ENCODE measurements around the gene ERI3. TPM values are rescaled to one million over a fixed set of nuclear protein-coding genes. Genes with fewer than 3 reads are reported as not detected.

The ERI3 gene
- total and polyA plus RNA-seq, 2 of the 13 experiments (the other 11 are each of a cell fraction or from before 2014, with no cell fraction given) = 35.6 to 35.9 TPM

DNA sequence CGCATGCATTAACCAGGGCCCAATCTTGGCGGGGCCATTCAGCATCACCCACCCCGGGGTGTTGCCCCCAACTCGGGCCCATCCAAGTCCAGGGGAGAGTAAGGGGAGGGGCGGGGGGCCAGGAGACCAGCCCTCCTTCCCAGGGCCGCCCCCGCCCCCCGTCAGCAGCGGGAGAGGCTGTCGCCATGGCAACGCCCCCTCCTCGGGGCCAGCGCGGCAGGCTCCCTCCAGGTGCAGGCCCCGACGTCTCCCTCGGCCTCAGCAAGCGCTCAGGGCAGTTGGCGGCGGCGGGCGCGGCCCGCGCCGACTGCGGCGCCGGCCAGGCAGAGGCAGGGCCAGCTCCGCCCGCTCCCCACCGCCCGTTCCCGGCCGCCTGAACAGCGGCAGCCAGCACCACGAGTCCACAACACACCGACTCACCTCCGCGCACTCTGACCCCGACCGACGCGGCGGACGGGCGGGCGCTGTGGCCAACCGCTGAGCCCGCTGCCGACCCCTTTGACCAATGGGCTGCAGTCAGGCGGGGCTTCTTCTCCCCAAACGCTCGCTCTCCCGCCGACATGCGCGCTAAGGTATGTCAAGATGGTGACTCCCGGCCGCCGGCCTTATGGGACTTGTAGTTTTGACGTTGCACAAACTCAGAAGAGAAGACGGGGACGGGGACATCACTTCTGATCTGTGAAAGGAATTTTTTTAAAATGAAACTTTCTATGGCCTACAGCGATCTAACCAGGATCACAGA is at the start of gene ERI3 (continued):
- TF ChIP-seq GTF3A (CRISPR knock-in tag; conservative IDR thresholded peaks at IDR 0.05) (0 out of 2 replicates have a peak, but pooled peaks have one; percentile 68), ZSCAN31 (CRISPR knock-in tag; IDR thresholded peaks at IDR 0.05; ENCODE audit: low read depth) (peak; percentile 82; the same call in 1 of the 2 replicates), ZFP36 (IDR thresholded peaks at IDR 0.05; ENCODE audit: borderline replicate concordance, low read depth, low read length, partially characterized antibody) (no peak), ZNF24 (IDR thresholded peaks at IDR 0.05) (no peak), SAP130 (CRISPR knock-in tag; IDR thresholded peaks at IDR 0.05; ENCODE audit: low read depth) (peak; percentile 90), CBX2 (IDR thresholded peaks at IDR 0.05; ENCODE audit: low read depth, low read length) (no peak), CBX2 (CRISPR knock-in tag; IDR thresholded peaks at IDR 0.05; ENCODE audit: low read depth) (no peak), KMT2B (CRISPR knock-in tag; IDR thresholded peaks at IDR 0.05) (peak; percentile 66), PHF8 (CRISPR knock-in tag; IDR thresholded peaks at IDR 0.05) (peak; percentile 76), ZNF335 (CRISPR knock-in tag; IDR thresholded peaks at IDR 0.05) (no peak), ZNF768 (CRISPR knock-in tag; IDR thresholded peaks at IDR 0.05) (peak; percentile 61; the same call in 1 of the 2 replicates), ESRRA (CRISPR knock-in tag; IDR thresholded peaks at IDR 0.05; ENCODE audit: low read depth) (no peak), AGO2 (optimal IDR thresholded peaks at IDR 0.05; ENCODE audit: low read depth, low read length) (peak; percentile 68), ZSCAN20 (CRISPR knock-in tag; IDR thresholded peaks at IDR 0.05; ENCODE audit: borderline replicate concordance) (0 out of 2 replicates have a peak, but pooled peaks have one; percentile 7), RFX3 (CRISPR knock-in tag; IDR thresholded peaks at IDR 0.05) (peak; percentile 84), ZFP36L1 (CRISPR knock-in tag; IDR thresholded peaks at IDR 0.05) (0 out of 2 replicates have a peak, but pooled peaks have one; percentile 28)
- TF ChIP-seq, protein P1, sequence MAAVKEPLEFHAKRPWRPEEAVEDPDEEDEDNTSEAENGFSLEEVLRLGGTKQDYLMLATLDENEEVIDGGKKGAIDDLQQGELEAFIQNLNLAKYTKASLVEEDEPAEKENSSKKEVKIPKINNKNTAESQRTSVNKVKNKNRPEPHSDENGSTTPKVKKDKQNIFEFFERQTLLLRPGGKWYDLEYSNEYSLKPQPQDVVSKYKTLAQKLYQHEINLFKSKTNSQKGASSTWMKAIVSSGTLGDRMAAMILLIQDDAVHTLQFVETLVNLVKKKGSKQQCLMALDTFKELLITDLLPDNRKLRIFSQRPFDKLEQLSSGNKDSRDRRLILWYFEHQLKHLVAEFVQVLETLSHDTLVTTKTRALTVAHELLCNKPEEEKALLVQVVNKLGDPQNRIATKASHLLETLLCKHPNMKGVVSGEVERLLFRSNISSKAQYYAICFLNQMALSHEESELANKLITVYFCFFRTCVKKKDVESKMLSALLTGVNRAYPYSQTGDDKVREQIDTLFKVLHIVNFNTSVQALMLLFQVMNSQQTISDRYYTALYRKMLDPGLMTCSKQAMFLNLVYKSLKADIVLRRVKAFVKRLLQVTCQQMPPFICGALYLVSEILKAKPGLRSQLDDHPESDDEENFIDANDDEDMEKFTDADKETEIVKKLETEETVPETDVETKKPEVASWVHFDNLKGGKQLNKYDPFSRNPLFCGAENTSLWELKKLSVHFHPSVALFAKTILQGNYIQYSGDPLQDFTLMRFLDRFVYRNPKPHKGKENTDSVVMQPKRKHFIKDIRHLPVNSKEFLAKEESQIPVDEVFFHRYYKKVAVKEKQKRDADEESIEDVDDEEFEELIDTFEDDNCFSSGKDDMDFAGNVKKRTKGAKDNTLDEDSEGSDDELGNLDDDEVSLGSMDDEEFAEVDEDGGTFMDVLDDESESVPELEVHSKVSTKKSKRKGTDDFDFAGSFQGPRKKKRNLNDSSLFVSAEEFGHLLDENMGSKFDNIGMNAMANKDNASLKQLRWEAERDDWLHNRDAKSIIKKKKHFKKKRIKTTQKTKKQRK (IDR thresholded peaks at IDR 0.05; ENCODE audit: low read length) = no peak
- TF ChIP-seq, protein P2, sequence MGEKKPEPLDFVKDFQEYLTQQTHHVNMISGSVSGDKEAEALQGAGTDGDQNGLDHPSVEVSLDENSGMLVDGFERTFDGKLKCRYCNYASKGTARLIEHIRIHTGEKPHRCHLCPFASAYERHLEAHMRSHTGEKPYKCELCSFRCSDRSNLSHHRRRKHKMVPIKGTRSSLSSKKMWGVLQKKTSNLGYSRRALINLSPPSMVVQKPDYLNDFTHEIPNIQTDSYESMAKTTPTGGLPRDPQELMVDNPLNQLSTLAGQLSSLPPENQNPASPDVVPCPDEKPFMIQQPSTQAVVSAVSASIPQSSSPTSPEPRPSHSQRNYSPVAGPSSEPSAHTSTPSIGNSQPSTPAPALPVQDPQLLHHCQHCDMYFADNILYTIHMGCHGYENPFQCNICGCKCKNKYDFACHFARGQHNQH (CRISPR knock-in tag; IDR thresholded peaks at IDR 0.05) = 0 out of 2 replicates have a peak, but pooled peaks have one; percentile 24
- TF ChIP-seq, protein P3, sequence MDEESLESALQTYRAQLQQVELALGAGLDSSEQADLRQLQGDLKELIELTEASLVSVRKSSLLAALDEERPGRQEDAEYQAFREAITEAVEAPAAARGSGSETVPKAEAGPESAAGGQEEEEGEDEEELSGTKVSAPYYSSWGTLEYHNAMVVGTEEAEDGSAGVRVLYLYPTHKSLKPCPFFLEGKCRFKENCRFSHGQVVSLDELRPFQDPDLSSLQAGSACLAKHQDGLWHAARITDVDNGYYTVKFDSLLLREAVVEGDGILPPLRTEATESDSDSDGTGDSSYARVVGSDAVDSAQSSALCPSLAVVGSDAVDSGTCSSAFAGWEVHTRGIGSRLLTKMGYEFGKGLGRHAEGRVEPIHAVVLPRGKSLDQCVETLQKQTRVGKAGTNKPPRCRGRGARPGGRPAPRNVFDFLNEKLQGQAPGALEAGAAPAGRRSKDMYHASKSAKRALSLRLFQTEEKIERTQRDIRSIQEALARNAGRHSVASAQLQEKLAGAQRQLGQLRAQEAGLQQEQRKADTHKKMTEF (CRISPR knock-in tag; IDR thresholded peaks at IDR 0.05) = no peak
- TF ChIP-seq, protein P4, sequence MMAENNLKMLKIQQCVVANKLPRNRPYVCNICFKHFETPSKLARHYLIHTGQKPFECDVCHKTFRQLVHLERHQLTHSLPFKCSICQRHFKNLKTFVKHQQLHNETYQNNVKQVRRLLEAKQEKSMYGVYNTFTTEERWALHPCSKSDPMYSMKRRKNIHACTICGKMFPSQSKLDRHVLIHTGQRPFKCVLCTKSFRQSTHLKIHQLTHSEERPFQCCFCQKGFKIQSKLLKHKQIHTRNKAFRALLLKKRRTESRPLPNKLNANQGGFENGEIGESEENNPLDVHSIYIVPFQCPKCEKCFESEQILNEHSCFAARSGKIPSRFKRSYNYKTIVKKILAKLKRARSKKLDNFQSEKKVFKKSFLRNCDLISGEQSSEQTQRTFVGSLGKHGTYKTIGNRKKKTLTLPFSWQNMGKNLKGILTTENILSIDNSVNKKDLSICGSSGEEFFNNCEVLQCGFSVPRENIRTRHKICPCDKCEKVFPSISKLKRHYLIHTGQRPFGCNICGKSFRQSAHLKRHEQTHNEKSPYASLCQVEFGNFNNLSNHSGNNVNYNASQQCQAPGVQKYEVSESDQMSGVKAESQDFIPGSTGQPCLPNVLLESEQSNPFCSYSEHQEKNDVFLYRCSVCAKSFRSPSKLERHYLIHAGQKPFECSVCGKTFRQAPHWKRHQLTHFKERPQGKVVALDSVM (CRISPR knock-in tag; IDR thresholded peaks at IDR 0.05) = no peak
